ENCODE data around the gene TRIB2.

Gene TRIB2

GRCh38 chr2:12694990-12695774 lies 21.6 kb upstream of the TRIB2 start:
- no peak overlapping the region for H2BK15ac ChIP-seq (ENCODE audit: low read depth, poor library complexity, severe bottlenecking)
- no peak overlapping the region for H3K4me2 ChIP-seq (ENCODE audit: low read length, poor library complexity, severe bottlenecking)
- no peak overlapping the region for H4K91ac ChIP-seq (ENCODE audit: low read length)
- peaks cover 39% of the 10 kb centered on the region for H3K9me3 ChIP-seq (ENCODE audit: control insufficient read depth, low read length)
- no peaks in the 10 kb centered on the region for H3K4me1 ChIP-seq (ENCODE audit: control insufficient read depth, insufficient read depth, low read depth, low read length)
- no peaks in the 10 kb centered on the region for H3K79me1 ChIP-seq (replicated peaks; ENCODE audit: low read length, poor library complexity, severe bottlenecking)
- no peak overlapping the region for H2BK5ac ChIP-seq (ENCODE audit: low read depth, low read length, poor library complexity, severe bottlenecking)
- no peaks in the 10 kb centered on the region for H3K36me3 ChIP-seq (ENCODE audit: control insufficient read depth in 1 of 2, insufficient read depth in 2 of 2, low read depth in 1 of 2, low read length in 2 of 2)
- no peak overlapping the region for H3K18ac ChIP-seq (ENCODE audit: low read depth in 1 of 2, low read length in 2 of 2)
- no peaks in the 10 kb centered on the region for H3K27me3 ChIP-seq (ENCODE audit: control insufficient read depth in 1 of 2, insufficient read depth in 1 of 2, low read length in 2 of 2)
- H2BK12ac ChIP-seq (ENCODE audit: low read length in 2 of 2) = no peak overlapping the region
- H3K14ac ChIP-seq (ENCODE audit: low read length in 2 of 2) = no peak overlapping the region
- no peak overlapping the region for H2BK120ac ChIP-seq (ENCODE audit: low read depth, low read length)
- no peak overlapping the region for H3K9ac ChIP-seq (ENCODE audit: low read length)
- no peak overlapping the region for H4K8ac ChIP-seq (ENCODE audit: low read length)
- H3K27ac ChIP-seq (ENCODE audit: low read length, poor library complexity, severe bottlenecking) = no peak overlapping the region
- H3K4me3 ChIP-seq (ENCODE audit: insufficient read depth in 1 of 2, low read depth in 1 of 2, low read length in 2 of 2) = no peak overlapping the region
- H3K4ac ChIP-seq (ENCODE audit: low read depth in 1 of 2, low read length in 2 of 2) = no peak overlapping the region
- no CpG with 5 or more reads among the region's 1 CpG for WGBS
- no peak overlapping the region for H2AFZ ChIP-seq (ENCODE audit: low read depth, low read length)
- H3K23ac ChIP-seq (ENCODE audit: low read length in 2 of 2) = no peak overlapping the region
- no peak overlapping the region for H2AK5ac ChIP-seq (ENCODE audit: low read length, severe bottlenecking)
- no peak for DNase-seq

- Histone ChIP-seq H4K8ac (ENCODE audit: low read length) (no peak overlapping the region), H3K27ac (ENCODE audit: low read length, poor library complexity, severe bottlenecking) (no peak overlapping the region), H3K9ac (ENCODE audit: low read length) (no peak overlapping the region), H3K18ac (ENCODE audit: low read depth in 1 of 2, low read length in 2 of 2) (no peak overlapping the region), H3K79me1 (replicated peaks; ENCODE audit: low read length, poor library complexity, severe bottlenecking) (no peaks in the 10 kb centered on the region), H2BK12ac (ENCODE audit: low read length in 2 of 2) (no peak overlapping the region), H3K4me3 (ENCODE audit: insufficient read depth in 1 of 2, low read depth in 1 of 2, low read length in 2 of 2) (no peak overlapping the region), H3K14ac (ENCODE audit: low read length in 2 of 2) (no peak overlapping the region), H2AFZ (ENCODE audit: low read depth, low read length) (no peak overlapping the region), H2BK5ac (ENCODE audit: low read depth, low read length, poor library complexity, severe bottlenecking) (no peak overlapping the region), H3K4ac (ENCODE audit: low read depth in 1 of 2, low read length in 2 of 2) (no peak overlapping the region), H2BK15ac (ENCODE audit: low read depth, poor library complexity, severe bottlenecking) (no peak overlapping the region), H3K9me3 (ENCODE audit: control insufficient read depth, low read length) (peaks cover 21% of the 10 kb centered on the region), H3K23ac (ENCODE audit: low read length in 2 of 2) (no peak overlapping the region), H2AK5ac (ENCODE audit: low read length, severe bottlenecking) (no peak overlapping the region), H3K27me3 (ENCODE audit: control insufficient read depth in 1 of 2, insufficient read depth in 1 of 2, low read length in 2 of 2) (no peaks in the 10 kb centered on the region), H3K4me1 (ENCODE audit: control insufficient read depth, insufficient read depth, low read depth, low read length) (peaks cover 3% of the 10 kb centered on the region), H3K36me3 (ENCODE audit: control insufficient read depth in 1 of 2, insufficient read depth in 2 of 2, low read depth in 1 of 2, low read length in 2 of 2) (no peaks in the 10 kb centered on the region), H2BK120ac (ENCODE audit: low read depth, low read length) (no peak overlapping the region), H4K91ac (ENCODE audit: low read length) (no peak overlapping the region), H3K4me2 (ENCODE audit: low read length, poor library complexity, severe bottlenecking) (no peak overlapping the region)
- DNase-seq = no peak
- WGBS = 83% methylated on average over 1 of the region's 2 CpGs
Observed at GRCh38 chr2:12697617-12698016, 19.1 kb upstream of the TRIB2 start.

GRCh38 chr2:12700989-12701388 lies 15.7 kb upstream of the TRIB2 start:
- peak; percentile 32 for DNase-seq

GRCh38 chr2:12701786-12702167 lies 15.0 kb upstream of the TRIB2 start:
- Histone ChIP-seq H3K27ac (ENCODE audit: low read length, poor library complexity, severe bottlenecking) (no peak overlapping the region), H3K4me1 (ENCODE audit: control insufficient read depth, insufficient read depth, low read depth, low read length) (peaks cover 3% of the 10 kb centered on the region), H2BK5ac (ENCODE audit: low read depth, low read length, poor library complexity, severe bottlenecking) (no peak overlapping the region), H3K14ac (ENCODE audit: low read length in 2 of 2) (no peak overlapping the region), H3K4ac (ENCODE audit: low read depth in 1 of 2, low read length in 2 of 2) (no peak overlapping the region), H2AFZ (ENCODE audit: low read depth, low read length) (no peak overlapping the region), H3K18ac (ENCODE audit: low read depth in 1 of 2, low read length in 2 of 2) (peak overlapping the region in 1 of 2 experiments; percentile 28), H3K79me1 (replicated peaks; ENCODE audit: low read length, poor library complexity, severe bottlenecking) (no peaks in the 10 kb centered on the region), H4K91ac (ENCODE audit: low read length) (no peak overlapping the region), H4K8ac (ENCODE audit: low read length) (no peak overlapping the region), H2AK5ac (ENCODE audit: low read length, severe bottlenecking) (no peak overlapping the region), H2BK120ac (ENCODE audit: low read depth, low read length) (no peak overlapping the region), H3K23ac (ENCODE audit: low read length in 2 of 2) (no peak overlapping the region), H3K4me3 (ENCODE audit: insufficient read depth in 1 of 2, low read depth in 1 of 2, low read length in 2 of 2) (peak overlapping the region in 1 of 2 experiments; percentile 46), H2BK15ac (ENCODE audit: low read depth, poor library complexity, severe bottlenecking) (no peak overlapping the region), H3K4me2 (ENCODE audit: low read length, poor library complexity, severe bottlenecking) (no peak overlapping the region), H3K9me3 (ENCODE audit: control insufficient read depth, low read length) (peaks cover 3% of the 10 kb centered on the region), H3K9ac (ENCODE audit: low read length) (peak overlapping the region; percentile 23), H3K27me3 (ENCODE audit: control insufficient read depth in 1 of 2, insufficient read depth in 1 of 2, low read length in 2 of 2) (no peaks in the 10 kb centered on the region), H3K36me3 (ENCODE audit: control insufficient read depth in 1 of 2, insufficient read depth in 2 of 2, low read depth in 1 of 2, low read length in 2 of 2) (no peaks in the 10 kb centered on the region), H2BK12ac (ENCODE audit: low read length in 2 of 2) (no peak overlapping the region)
- no peak for DNase-seq
- 96% methylated on average over 4 of the region's 5 CpGs for WGBS

More at GRCh38 chr2:12700989-12701388, 15.7 kb upstream of the TRIB2 start:
- Histone ChIP-seq H2AK5ac (ENCODE audit: low read length, severe bottlenecking) (no peak overlapping the region), H2BK5ac (ENCODE audit: low read depth, low read length, poor library complexity, severe bottlenecking) (no peak overlapping the region), H3K27me3 (ENCODE audit: control insufficient read depth in 1 of 2, insufficient read depth in 1 of 2, low read length in 2 of 2) (no peaks in the 10 kb centered on the region), H2AFZ (ENCODE audit: low read depth, low read length) (no peak overlapping the region), H3K14ac (ENCODE audit: low read length in 2 of 2) (no peak overlapping the region), H3K36me3 (ENCODE audit: control insufficient read depth in 1 of 2, insufficient read depth in 2 of 2, low read depth in 1 of 2, low read length in 2 of 2) (no peaks in the 10 kb centered on the region), H3K4me3 (ENCODE audit: insufficient read depth in 1 of 2, low read depth in 1 of 2, low read length in 2 of 2) (no peak overlapping the region), H3K18ac (ENCODE audit: low read depth in 1 of 2, low read length in 2 of 2) (no peak overlapping the region), H3K9me3 (ENCODE audit: control insufficient read depth, low read length) (peaks cover 3% of the 10 kb centered on the region), H4K91ac (ENCODE audit: low read length) (no peak overlapping the region), H3K4ac (ENCODE audit: low read depth in 1 of 2, low read length in 2 of 2) (no peak overlapping the region), H4K8ac (ENCODE audit: low read length) (no peak overlapping the region), H2BK120ac (ENCODE audit: low read depth, low read length) (no peak overlapping the region), H3K27ac (ENCODE audit: low read length, poor library complexity, severe bottlenecking) (no peak overlapping the region), H3K9ac (ENCODE audit: low read length) (no peak overlapping the region), H2BK12ac (ENCODE audit: low read length in 2 of 2) (no peak overlapping the region), H3K23ac (ENCODE audit: low read length in 2 of 2) (no peak overlapping the region), H3K4me2 (ENCODE audit: low read length, poor library complexity, severe bottlenecking) (no peak overlapping the region), H2BK15ac (ENCODE audit: low read depth, poor library complexity, severe bottlenecking) (no peak overlapping the region), H3K4me1 (ENCODE audit: control insufficient read depth, insufficient read depth, low read depth, low read length) (peaks cover 3% of the 10 kb centered on the region), H3K79me1 (replicated peaks; ENCODE audit: low read length, poor library complexity, severe bottlenecking) (no peaks in the 10 kb centered on the region)
- 100% methylated on average over 1 of the region's 1 CpG for WGBS
